Astrocyte (in vitro differentiated cells and primary cell): ENCODE data around the gene HOXA4.

Experiments used
- EZH2 ChIP-seq: IDR thresholded peaks from 2 replicates; pipeline ENCODE4 v1.6.1; 2012; ENCODE audit warnings: mild to moderate bottlenecking, low read length, inconsistent platforms; ENCODE audit not compliant: insufficient read depth
- TF ChIP-seq, protein P1 (sequence below): IDR thresholded peaks from 2 replicates; pipeline ENCODE4 v1.5.1; 2011; ENCODE audit warnings: low read depth, mild to moderate bottlenecking, inconsistent platforms, low read length, moderate library complexity; ENCODE audit not compliant: insufficient read depth

- TF ChIP-seq EZH2: peak; percentile 31
- TF ChIP-seq, protein P1, sequence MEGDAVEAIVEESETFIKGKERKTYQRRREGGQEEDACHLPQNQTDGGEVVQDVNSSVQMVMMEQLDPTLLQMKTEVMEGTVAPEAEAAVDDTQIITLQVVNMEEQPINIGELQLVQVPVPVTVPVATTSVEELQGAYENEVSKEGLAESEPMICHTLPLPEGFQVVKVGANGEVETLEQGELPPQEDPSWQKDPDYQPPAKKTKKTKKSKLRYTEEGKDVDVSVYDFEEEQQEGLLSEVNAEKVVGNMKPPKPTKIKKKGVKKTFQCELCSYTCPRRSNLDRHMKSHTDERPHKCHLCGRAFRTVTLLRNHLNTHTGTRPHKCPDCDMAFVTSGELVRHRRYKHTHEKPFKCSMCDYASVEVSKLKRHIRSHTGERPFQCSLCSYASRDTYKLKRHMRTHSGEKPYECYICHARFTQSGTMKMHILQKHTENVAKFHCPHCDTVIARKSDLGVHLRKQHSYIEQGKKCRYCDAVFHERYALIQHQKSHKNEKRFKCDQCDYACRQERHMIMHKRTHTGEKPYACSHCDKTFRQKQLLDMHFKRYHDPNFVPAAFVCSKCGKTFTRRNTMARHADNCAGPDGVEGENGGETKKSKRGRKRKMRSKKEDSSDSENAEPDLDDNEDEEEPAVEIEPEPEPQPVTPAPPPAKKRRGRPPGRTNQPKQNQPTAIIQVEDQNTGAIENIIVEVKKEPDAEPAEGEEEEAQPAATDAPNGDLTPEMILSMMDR: no peak
Observed at GRCh38 chr7:27158436-27159265, 28.1 kb upstream of the HOXA4 start.
